Measurements from ENCODE around the gene LAMA2. TPM values are rescaled to one million over a fixed set of nuclear protein-coding genes. Genes with fewer than 3 reads are reported as not detected.

Gene LAMA2
- polyA plus RNA-seq, 3 donors = not detected

DNA sequence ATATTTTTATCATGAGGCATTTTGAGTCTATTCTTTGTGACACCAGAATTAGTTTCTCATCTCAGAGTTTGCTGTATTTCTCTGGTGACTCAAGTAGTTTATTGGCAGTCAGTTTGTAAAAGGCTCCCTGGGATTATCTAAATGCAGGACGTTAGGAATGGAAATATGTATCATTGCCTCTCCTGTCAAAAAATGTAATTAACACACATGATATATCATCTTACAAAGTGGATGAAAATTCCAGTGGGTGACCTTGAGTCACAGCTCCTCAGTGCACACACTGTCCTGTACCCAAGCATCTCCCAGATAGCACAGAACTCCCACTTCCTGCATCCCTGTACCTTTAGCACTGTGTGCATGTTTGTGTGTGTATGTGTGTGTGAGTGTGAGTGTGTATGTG lies 258.6 kb downstream of the LAMA2 start:
- H3K27me3 Mint-ChIP-seq (ENCODE audit: low read depth in 3 of 3) = no peaks in the 10 kb centered on the region
- TF ChIP-seq, protein P1, sequence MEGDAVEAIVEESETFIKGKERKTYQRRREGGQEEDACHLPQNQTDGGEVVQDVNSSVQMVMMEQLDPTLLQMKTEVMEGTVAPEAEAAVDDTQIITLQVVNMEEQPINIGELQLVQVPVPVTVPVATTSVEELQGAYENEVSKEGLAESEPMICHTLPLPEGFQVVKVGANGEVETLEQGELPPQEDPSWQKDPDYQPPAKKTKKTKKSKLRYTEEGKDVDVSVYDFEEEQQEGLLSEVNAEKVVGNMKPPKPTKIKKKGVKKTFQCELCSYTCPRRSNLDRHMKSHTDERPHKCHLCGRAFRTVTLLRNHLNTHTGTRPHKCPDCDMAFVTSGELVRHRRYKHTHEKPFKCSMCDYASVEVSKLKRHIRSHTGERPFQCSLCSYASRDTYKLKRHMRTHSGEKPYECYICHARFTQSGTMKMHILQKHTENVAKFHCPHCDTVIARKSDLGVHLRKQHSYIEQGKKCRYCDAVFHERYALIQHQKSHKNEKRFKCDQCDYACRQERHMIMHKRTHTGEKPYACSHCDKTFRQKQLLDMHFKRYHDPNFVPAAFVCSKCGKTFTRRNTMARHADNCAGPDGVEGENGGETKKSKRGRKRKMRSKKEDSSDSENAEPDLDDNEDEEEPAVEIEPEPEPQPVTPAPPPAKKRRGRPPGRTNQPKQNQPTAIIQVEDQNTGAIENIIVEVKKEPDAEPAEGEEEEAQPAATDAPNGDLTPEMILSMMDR (IDR thresholded peaks at IDR 0.05) = no peak
- WGBS (ENCODE audit: insufficient coverage) = no CpG with 5 or more reads among the region's 1 CpG

DNA sequence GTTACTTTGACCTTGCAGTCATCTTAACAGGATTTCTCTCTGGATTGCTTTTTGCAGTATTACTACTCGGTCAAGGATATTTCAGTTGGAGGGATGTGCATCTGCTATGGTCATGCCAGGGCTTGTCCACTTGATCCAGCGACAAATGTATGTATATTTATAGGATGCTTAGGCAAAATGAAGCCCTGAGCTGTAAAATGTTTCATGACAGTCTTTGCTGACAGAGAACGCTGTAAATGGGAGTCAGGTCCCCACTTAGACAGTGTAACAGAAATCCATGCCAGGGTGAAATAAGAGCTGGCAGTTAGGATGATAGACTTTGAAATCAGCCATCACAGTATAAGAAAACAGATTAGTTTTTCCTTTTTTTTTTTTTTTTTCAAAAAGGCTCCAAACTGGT lies 264.0 kb downstream of the LAMA2 start:
- no peaks in the 10 kb centered on the region for H3K36me3 Mint-ChIP-seq
- H3K4me1 Mint-ChIP-seq = no peaks in the 10 kb centered on the region
- Histone ChIP-seq H3K79me2 (ENCODE audit: insufficient read depth, low read length) (no peaks in the 10 kb centered on the region), H4K20me1 (ENCODE audit: insufficient read depth, low read length) (no peaks in the 10 kb centered on the region), H2AFZ (ENCODE audit: insufficient read depth, low read depth, low read length, poor library complexity, severe bottlenecking) (no peak overlapping the region), H3K9me3 (replicated peaks in 1 of 2; ENCODE audit: control insufficient read depth in 1 of 2, insufficient read depth in 1 of 2, low read length in 2 of 2) (no peaks in the 10 kb centered on the region), H3K27ac (ENCODE audit: low read depth in 1 of 2, low read length in 2 of 2) (no peak overlapping the region), H3K4me2 (replicated peaks; ENCODE audit: extremely low read depth, low read length, poor library complexity, severe bottlenecking) (no peak overlapping the region), H3K36me3 (replicated peaks in 1 of 2; ENCODE audit: control insufficient read depth in 1 of 2, insufficient read depth in 2 of 2, low read length in 2 of 2) (no peaks in the 10 kb centered on the region), H3K9ac (ENCODE audit: insufficient read depth, low read length, poor library complexity, severe bottlenecking) (no peak overlapping the region), H3K4me1 (ENCODE audit: control insufficient read depth in 1 of 2, insufficient read depth in 2 of 2, low read length in 2 of 2) (no peaks in the 10 kb centered on the region), H3K27me3 (ENCODE audit: control insufficient read depth in 2 of 2, insufficient read depth in 2 of 2, low read length in 2 of 2) (no peaks in the 10 kb centered on the region), H3K4me3 (replicated peaks in 1 of 3; ENCODE audit: low read depth in 2 of 3, low read length in 3 of 3) (no peak overlapping the region)
- peaks cover 0 to 3% (median 0%) of the 10 kb centered on the region in 7 donors for H3K9me3 Mint-ChIP-seq
- H3K4me3 Mint-ChIP-seq = no peak overlapping the region
- H3K27ac Mint-ChIP-seq = no peak overlapping the region
- intact Hi-C loops (cut with micrococcal nuclease) = no loop called here
- DNase-seq = no peak
- TF ChIP-seq, protein P1 (IDR thresholded peaks at IDR 0.05) = no peak
- WGBS (ENCODE audit: insufficient coverage) = 64% methylated on average over 3 of the region's 3 CpGs
- no peaks in the 10 kb centered on the region for H3K27me3 Mint-ChIP-seq (ENCODE audit: low read depth in 3 of 3)

More for the DNA sequence above, 258.6 kb downstream of the LAMA2 start:
- Mint-ChIP-seq H3K4me1 (no peaks in the 10 kb centered on the region), H3K27ac (no peak overlapping the region), H3K36me3 (no peaks in the 10 kb centered on the region), H3K9me3 (no peaks in the 10 kb centered on the region), H3K4me3 (no peak overlapping the region)
- H3K79me2 ChIP-seq (ENCODE audit: insufficient read depth, low read length) = no peaks in the 10 kb centered on the region
- no peak overlapping the region for H3K4me3 ChIP-seq (replicated peaks in 1 of 3; ENCODE audit: low read depth in 2 of 3, low read length in 3 of 3)
- H4K20me1 ChIP-seq (ENCODE audit: insufficient read depth, low read length) = no peaks in the 10 kb centered on the region
- no peak for DNase-seq
- no peak overlapping the region for H3K9ac ChIP-seq (ENCODE audit: insufficient read depth, low read length, poor library complexity, severe bottlenecking)
- H3K9me3 ChIP-seq (replicated peaks in 1 of 2; ENCODE audit: control insufficient read depth in 1 of 2, insufficient read depth in 1 of 2, low read length in 2 of 2) = no peaks in the 10 kb centered on the region
- H3K27ac ChIP-seq (ENCODE audit: low read depth in 1 of 2, low read length in 2 of 2) = no peak overlapping the region
- no peaks in the 10 kb centered on the region for H3K27me3 ChIP-seq (ENCODE audit: control insufficient read depth in 2 of 2, insufficient read depth in 2 of 2, low read length in 2 of 2)
- no peak overlapping the region for H3K4me2 ChIP-seq (replicated peaks; ENCODE audit: extremely low read depth, low read length, poor library complexity, severe bottlenecking)
- H2AFZ ChIP-seq (ENCODE audit: insufficient read depth, low read depth, low read length, poor library complexity, severe bottlenecking) = no peak overlapping the region
- intact Hi-C loops (cut with micrococcal nuclease) = no loop called here
- no peaks in the 10 kb centered on the region for H3K4me1 ChIP-seq (ENCODE audit: control insufficient read depth in 1 of 2, insufficient read depth in 2 of 2, low read length in 2 of 2)
- H3K36me3 ChIP-seq (replicated peaks in 1 of 2; ENCODE audit: control insufficient read depth in 1 of 2, insufficient read depth in 2 of 2, low read length in 2 of 2) = no peaks in the 10 kb centered on the region
